ENCODE data around the gene PRAMEF13.
"Not testable (repeated sequence)": the region's sequence is repeated elsewhere in the genome, so short reads cannot be mapped to it uniquely, and the experiment has no call there.

Gene PRAMEF13

GRCh38 chr1:13155909-13156308 is 45.3 kb downstream of the PRAMEF13 start, which contains the start of gene PRAMEF26:
Gene PRAMEF26 (minus strand): TSS chr1:13156009. CDS start chr1:13153095, 2,914 bp downstream.
- not testable (repeated sequence) for DNase-seq

Measured in NCI-H446 treated with DMSO at 0.1 percent for 48 hours (cell line).